OCI-LY7 (cell line): ENCODE measurements around the gene PGA5. TPM values are rescaled to one million over a fixed set of nuclear protein-coding genes. Genes with fewer than 3 reads are reported as not detected.

Source experiments
- BruUV-seq: library from RNA; stranded (reverse); fragments of 400-500 nt; replicated peaks from 2 replicates; lab custom pipeline; 2021; lab: Mats Ljungman, UMichigan
- CTCF ChIA-PET: fragments of 300-600 bp; sonication (Branson Sonifier 250); formaldehyde crosslinking; loops from one replicate; lab custom pipeline; 2022; ENCODE audit warnings: antibody characterized with exemption; ENCODE audit not compliant: unreplicated experiment; lab: Charles Lee
- POLR2A ChIA-PET: fragments of 300-600 bp; sonication (Branson Sonifier 250); formaldehyde crosslinking; loops from one replicate; lab custom pipeline; 2022; ENCODE audit warnings: antibody characterized with exemption; lab: Charles Lee
- DNase-seq: peaks from one replicate; pipeline ENCODE4 v3.0.0-alpha.2; 2015; ENCODE audit warnings: low spot score
- H2AFZ ChIP-seq: fragments of 200-600 bp; sonication (generic), shearing (Covaris generic); 2 replicates; pipeline ENCODE4 v1.6.1; 2014; ENCODE audit warnings: mild to moderate bottlenecking, antibody characterized with exemption, low read length, moderate library complexity
- H3K27ac ChIP-seq: fragments of 200-600 bp; sonication (generic); 2 replicates; pipeline ENCODE4 v1.5.1; 2014; ENCODE audit warnings: mixed run types, low read depth, mild to moderate bottlenecking, moderate library complexity, low read length, inconsistent platforms; ENCODE audit not compliant: poor library complexity, severe bottlenecking
- H3K36me3 ChIP-seq: fragments of 200-600 bp; sonication (generic); 2 replicates; pipeline ENCODE4 v1.6.1; 2014; ENCODE audit warnings: mild to moderate bottlenecking, antibody characterized with exemption, low read length, moderate library complexity, mixed read lengths; ENCODE audit not compliant: insufficient read depth
- H3K4me1 ChIP-seq: fragments of 200-600 bp; sonication (generic); 2 replicates; pipeline ENCODE4 v1.5.1; 2014; ENCODE audit warnings: mild to moderate bottlenecking, low read length; ENCODE audit not compliant: insufficient read depth, poor library complexity, severe bottlenecking
- H3K4me2 ChIP-seq: fragments of 200-600 bp; sonication (generic); 2 replicates; pipeline ENCODE4 v1.6.1; 2014; ENCODE audit warnings: mild to moderate bottlenecking, low read length
- H3K4me3 ChIP-seq: fragments of 200-600 bp; sonication (generic); 2 replicates; pipeline ENCODE4 v1.5.1; 2014; ENCODE audit warnings: mild to moderate bottlenecking, low read depth, low read length; ENCODE audit not compliant: poor library complexity, severe bottlenecking
- H3K79me2 ChIP-seq: fragments of 200-600 bp; sonication (generic); 2 replicates; pipeline ENCODE4 v1.6.1; 2016; ENCODE audit warnings: low read depth, mild to moderate bottlenecking, low read length, moderate library complexity, mixed read lengths; ENCODE audit not compliant: insufficient read depth
- H3K9me2 ChIP-seq: fragments of 200-600 bp; sonication (generic); 2 replicates; pipeline ENCODE4 v1.6.1; 2016; ENCODE audit warnings: mild to moderate bottlenecking, low read length, mixed read lengths; ENCODE audit not compliant: insufficient read depth
- H3K9me3 ChIP-seq: fragments of 200-600 bp; sonication (generic); 2 replicates; pipeline ENCODE4 v1.6.1; 2014; ENCODE audit warnings: mild to moderate bottlenecking, mixed run types, low read length, mixed read lengths
- H4K20me1 ChIP-seq: fragments of 200-600 bp; sonication (generic); 2 replicates; pipeline ENCODE4 v1.6.1; 2014; ENCODE audit warnings: mild to moderate bottlenecking, antibody characterized with exemption, low read length, moderate library complexity, mixed read lengths; ENCODE audit not compliant: insufficient read depth
- CTCF ChIP-seq: fragments of 200-600 bp; sonication (generic); conservative IDR thresholded peaks from 2 replicates; pipeline ENCODE4 v1.5.1; 2014; ENCODE audit warnings: mild to moderate bottlenecking, antibody characterized with exemption, low read length, moderate library complexity, mixed read lengths
- EZH2phosphoT487 ChIP-seq: fragments of 200-600 bp; sonication (generic); IDR thresholded peaks from 2 replicates; pipeline ENCODE4 v1.6.1; 2018; ENCODE audit warnings: low read depth, borderline replicate concordance, mild to moderate bottlenecking, mixed run types, antibody characterized with exemption, low read length, moderate library complexity, mixed read lengths
- intact Hi-C: fragments of 100-400 bp; cut with micrococcal nuclease; formaldehyde crosslinking; loops from one replicate; pipeline ENCODE4 v1.10.0; 2022; ENCODE audit not compliant: unreplicated experiment
- total RNA-seq, 2 experiments: library from RNA; depleted of rRNA in 1 of 2; stranded (reverse); fragments of >200 nt in 1 of 2; shearing (Covaris generic) in 1 of 2; gene quantifications; 2 replicates each; pipeline ENCODE4 v1.2.3, GENCODE V29; 2014 to 2022

PGA5 gene
- total RNA-seq, 2 experiments from 2014 or later, result not detected

DNA sequence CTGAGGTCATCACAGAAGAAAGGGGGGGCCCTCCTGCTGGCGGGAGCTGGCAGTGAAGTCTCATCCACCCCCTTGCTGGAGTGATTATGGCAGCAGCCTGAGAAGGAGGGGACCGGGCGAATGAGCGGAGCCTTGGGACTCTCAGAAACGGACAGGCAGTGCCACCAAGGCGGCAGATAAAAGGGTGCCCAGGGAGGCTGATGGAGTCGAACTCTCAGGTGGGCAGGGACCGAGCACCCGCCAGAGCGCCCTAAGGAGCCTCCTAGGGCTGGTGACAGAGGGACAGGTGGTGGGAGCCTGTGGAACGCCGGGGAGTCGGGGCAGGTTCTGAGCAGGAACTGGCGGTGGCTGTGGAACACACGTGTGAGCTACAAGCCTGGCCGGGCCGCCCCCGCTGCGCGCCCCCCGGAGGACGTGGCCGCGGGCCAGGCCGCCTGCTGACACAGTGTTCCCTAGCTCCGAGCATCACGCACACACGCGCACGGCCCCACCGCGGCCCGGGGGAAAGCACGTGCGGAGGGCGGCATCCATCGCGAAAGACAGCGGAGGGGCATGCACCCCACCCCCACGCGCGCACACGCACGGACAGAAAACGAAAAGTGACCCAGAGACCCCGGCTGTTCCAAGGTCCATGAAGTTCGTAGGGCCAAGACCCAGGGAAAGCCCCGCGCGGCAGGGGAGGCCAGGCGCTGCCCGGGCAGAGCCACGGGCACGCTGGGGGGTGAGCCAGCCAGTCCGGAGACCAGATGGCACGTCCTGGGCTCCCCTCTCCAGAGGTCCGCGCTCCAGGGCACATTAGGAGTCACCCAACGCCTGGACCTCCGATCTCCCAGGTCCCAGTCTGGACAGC is 53.1 kb downstream of the PGA5 start:
- Histone ChIP-seq H3K27ac (peak overlapping the region; percentile 35), H3K9me3 (no peaks in the 10 kb centered on the region), H3K79me2 (no peaks in the 10 kb centered on the region), H4K20me1 (no peaks in the 10 kb centered on the region), H3K4me2 (peak overlapping the region; percentile 82), H2AFZ (peak overlapping the region; percentile 71; the same call in 1 of the 2 replicates), H3K4me1 (peaks cover 24% of the 10 kb centered on the region), H3K4me3 (peak overlapping the region; percentile 68), H3K9me2 (no peaks in the 10 kb centered on the region), H3K36me3 (peaks cover 23% of the 10 kb centered on the region)
- POLR2A ChIA-PET, result interaction anchor here (0.6 to 1.4 kb wide), 3 partner anchors 42 to 390 kb away, joined by 3 to 5 read pairs (median 5); no protein-coding TSS in a partner anchor
- DNase-seq, result peak; percentile 63
- CTCF ChIA-PET, result interaction anchor here (1.0 kb wide), 1 partner anchor 68 kb away, joined by 3 read pairs; the partner anchor contains the start of genes CYB561A3 and TMEM138
- no TSS peak for BruUV-seq
- no peak for TF ChIP-seq EZH2phosphoT487
- no peak for TF ChIP-seq CTCF
- intact Hi-C loops, result no loop called here

- TF ChIP-seq CTCF, result peak; percentile 62
- TF ChIP-seq EZH2phosphoT487, result no peak
- peak; percentile 89 for DNase-seq
- Histone ChIP-seq H4K20me1 (no peaks in the 10 kb centered on the region), H3K9me3 (no peaks in the 10 kb centered on the region), H3K79me2 (no peaks in the 10 kb centered on the region), H3K4me3 (peak within 1 kb of the TSS; percentile 68), H2AFZ (peak within 1 kb of the TSS; percentile 71; the same call in 1 of the 2 replicates), H3K27ac (peak within 1 kb of the TSS; percentile 35), H3K9me2 (no peaks in the 10 kb centered on the region), H3K36me3 (peaks cover 31% of the 10 kb centered on the region), H3K4me2 (peak within 1 kb of the TSS; percentile 82), H3K4me1 (peaks cover 24% of the 10 kb centered on the region)
- ChIA-PET POLR2A (interaction anchor here (0.6 to 1.4 kb wide), 2 partner anchors 41 to 333 kb away, joined by 5 read pairs; no protein-coding TSS in a partner anchor), CTCF (interaction anchor here (1.0 kb wide), 1 partner anchor 67 kb away, joined by 3 read pairs; the partner anchor contains the start of genes CYB561A3 and TMEM138)
- no TSS peak for BruUV-seq
- intact Hi-C loops, result no loop called here
Measured at GRCh38 chr11:61294717-61295595, 54.0 kb downstream of the PGA5 start, which contains the start of gene VWCE. Gene VWCE, minus strand, starts transcription at chr11:61295316. Its CDS starts 279 bp downstream, at chr11:61295037.
